H1 (cell line): ENCODE data around the gene TMEM185B. TPM values are rescaled to one million over a fixed set of nuclear protein-coding genes. Genes with fewer than 3 reads are reported as not detected.

ENCODE experiments used
- BCL11A ChIP-seq, 2 experiments: IDR thresholded peaks; one replicate each; pipeline ENCODE4 v1.6.1; 2011; ENCODE audit warnings: low read depth in 2 of 2, low read length in 2 of 2, mild to moderate bottlenecking in 2 of 2
- KDM1A ChIP-seq: fragments of 200-600, 300-600 bp; sonication (generic); IDR thresholded peaks from 2 replicates; pipeline ENCODE4 v1.7.1; 2016; ENCODE audit warnings: mild to moderate bottlenecking, low read length, borderline replicate concordance
- POLR2AphosphoS5 ChIP-seq: IDR thresholded peaks from 2 replicates; pipeline ENCODE4 v1.6.1; 2011; ENCODE audit warnings: low read depth, low read length
- RBBP5 ChIP-seq: IDR thresholded peaks from 2 replicates; pipeline ENCODE4 v1.7.1; 2012; ENCODE audit warnings: low read depth, mild to moderate bottlenecking, inconsistent platforms, low read length, moderate library complexity, borderline replicate concordance
- TBP ChIP-seq: IDR thresholded peaks from 2 replicates; pipeline ENCODE4 v1.6.1; 2011; ENCODE audit warnings: low read depth, low read length, improper control_type of control experiment
- polyA plus RNA-seq, 7 experiments: library from polyadenylated mRNA; depleted of rRNA in 3 of 7; stranded (reverse) in 5 of 7; unstranded in 2 of 7; fragments of >200 nt in 5 of 7; fragments of 200-250 nt in 2 of 7; gene quantifications; 1 replicate in 5 of 7; 2 replicates in 1 of 7; 4 replicates in 1 of 7; pipeline versions ENCODE4 v1.2.1 to v1.2.3, GENCODE V29; 2011 to 2013; ENCODE audit warnings: missing spikeins in 2 of 7, mixed read lengths in 2 of 7
- total RNA-seq: library from RNA; stranded (reverse); fragmentation: NEBNext Ultra II Directional; extraction: Animal tissue kit (Norgen Biotek cat#: 25700); gene quantifications from 2 replicates; pipeline ENCODE4 v1.2.1, GENCODE V29; 2021

Gene TMEM185B
- total and polyA plus RNA-seq, 2 of the 8 experiments (the other 6 are each of a cell fraction or from before 2014, with no cell fraction given), result 13.5 to 14.0 TPM

GRCh38 chr2:120251078-120251477 is 27.9 kb upstream of the TMEM185B start (continued):
- no peak for TF ChIP-seq RBBP5
- TF ChIP-seq POLR2AphosphoS5, result no peak
- no peak for TF ChIP-seq KDM1A
- no peak for TF ChIP-seq TBP
- no peak for TF ChIP-seq BCL11A (IDR thresholded peaks at IDR 0.05; ENCODE audit: low read depth in 2 of 2, low read length in 2 of 2)
